DMS153 (cell line): ENCODE results near the gene SLC26A3.

Experiments
- DNase-seq: peaks from one replicate; lab custom pipeline; 2025; lab: John Stamatoyannopoulos, UW

The SLC26A3 gene

GRCh38 chr7:107744345-107744750 lies 58.7 kb downstream of the SLC26A3 start:
- no peak for DNase-seq

- DNase-seq, result peak; percentile 90
Observed at GRCh38 chr7:107743567-107744344, 59.3 kb downstream of the SLC26A3 start, which contains the start of gene CBLL1. CBLL1 (plus strand) TSS chr7:107744142; CDS start chr7:107744164, 22 bp downstream.

GRCh38 chr7:107742678-107743566 lies 60.1 kb downstream of the SLC26A3 start:
- DNase-seq, result peak; percentile 80

- DNase-seq, result no peak
Observed at GRCh38 chr7:107728276-107728675, 74.7 kb downstream of the SLC26A3 start.

- DNase-seq, result no peak
Observed at GRCh38 chr7:107726356-107727130, 76.5 kb downstream of the SLC26A3 start.

GRCh38 chr7:107725138-107725740 lies 77.8 kb downstream of the SLC26A3 start:
- peak; percentile 43 for DNase-seq

GRCh38 chr7:107723255-107723654 lies 79.8 kb downstream of the SLC26A3 start:
- DNase-seq, result no peak

- DNase-seq, result no peak
Observed at GRCh38 chr7:107721286-107721685, 81.7 kb downstream of the SLC26A3 start.

GRCh38 chr7:107718456-107719193 lies 84.4 kb downstream of the SLC26A3 start:
- no peak for DNase-seq

GRCh38 chr7:107715531-107715930 lies 87.5 kb downstream of the SLC26A3 start:
- DNase-seq, result no peak
